HG02642 (cell line): ENCODE results near the gene GRIP1.

Experiments
- ATAC-seq: cut with Tn5 transposase; IDR thresholded peaks from one replicate; pipeline ENCODE4 v1.9.1; 2021; ENCODE audit warnings: mild to moderate bottlenecking; ENCODE audit not compliant: unreplicated experiment, poor library complexity

GRIP1 gene

GRCh38 chr12:66405395-66405794 lies 273.5 kb downstream of the GRIP1 start:
- no peak for ATAC-seq

GRCh38 chr12:66403746-66404145 lies 275.1 kb downstream of the GRIP1 start:
- ATAC-seq: peak; percentile 92

DNA sequence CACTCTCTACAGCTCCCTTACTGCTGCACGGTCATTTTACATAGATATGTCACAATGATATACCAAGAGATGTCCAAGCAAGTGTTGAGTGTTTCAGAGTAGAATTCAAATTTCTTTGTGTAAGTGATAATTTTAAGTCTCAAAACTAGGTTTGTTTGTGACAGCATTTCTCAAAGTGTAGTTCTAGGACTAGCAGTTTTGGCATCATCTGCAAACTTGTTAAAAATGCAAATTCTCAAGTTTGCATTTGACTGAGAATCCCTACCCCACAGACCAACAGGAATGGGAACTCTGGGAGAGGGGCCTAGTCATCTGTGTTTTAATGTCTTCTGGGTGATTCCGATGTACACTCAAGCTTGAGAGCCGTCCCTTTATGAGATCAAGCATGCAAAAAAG lies 279.0 kb downstream of the GRIP1 start:
- no peak for ATAC-seq

GRCh38 chr12:66398931-66399910 lies 279.7 kb downstream of the GRIP1 start:
- no peak for ATAC-seq

GRCh38 chr12:66397574-66398290 lies 281.1 kb downstream of the GRIP1 start:
- no peak for ATAC-seq

- ATAC-seq: no peak
These were observed 285.0 kb downstream of the GRIP1 start for GRCh38 chr12:66393890-66394289.

DNA sequence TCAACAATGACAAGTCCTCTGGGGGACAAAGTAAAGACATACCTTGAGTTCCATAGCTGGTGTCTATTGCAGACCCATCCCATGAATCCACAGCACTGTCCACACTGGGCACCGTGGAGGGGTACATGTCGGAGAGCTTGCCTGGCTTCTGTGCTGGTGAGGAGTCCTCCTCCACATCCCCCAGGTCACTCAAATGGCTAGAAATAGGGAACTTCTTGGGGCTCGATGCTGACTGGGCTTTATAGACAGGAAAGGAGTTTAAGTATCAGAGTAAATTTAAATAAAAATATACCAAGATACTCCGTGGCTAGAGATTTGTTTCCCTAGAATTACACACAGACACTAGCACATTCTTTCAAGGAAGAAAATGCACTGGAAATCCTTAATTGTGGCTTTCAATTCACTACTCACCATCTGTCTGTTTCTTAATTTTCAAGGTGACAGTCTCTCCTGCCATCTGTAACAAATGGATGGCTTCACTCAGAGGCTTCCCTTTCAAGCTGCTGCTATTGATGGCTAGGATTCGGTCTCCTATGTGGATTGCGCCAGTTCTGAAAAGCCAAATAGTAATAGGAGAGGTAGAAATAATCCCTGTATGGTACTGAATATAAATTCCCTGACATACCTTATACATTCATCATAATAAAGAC lies 286.5 kb downstream of the GRIP1 start:
- ATAC-seq: no peak

DNA sequence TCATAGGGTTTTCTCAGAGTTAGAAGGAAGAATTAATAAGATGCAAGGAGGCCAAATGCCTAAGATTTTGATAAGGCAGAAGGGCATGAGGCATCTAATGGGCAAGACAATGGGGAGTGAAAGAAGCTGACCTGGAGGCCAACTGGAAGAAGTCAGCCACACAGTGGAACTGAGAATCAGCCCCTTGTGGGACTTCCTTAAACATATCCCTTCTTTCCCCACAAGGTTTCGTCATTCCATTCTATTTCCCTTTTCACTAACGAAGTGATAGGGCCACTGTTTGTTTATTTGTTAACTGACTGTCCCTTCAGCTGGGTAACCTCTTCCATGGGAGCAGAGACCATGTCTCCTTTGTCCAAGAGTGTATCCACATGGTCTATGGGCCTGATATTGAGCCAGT lies 290.4 kb downstream of the GRIP1 start:
- no peak for ATAC-seq

DNA sequence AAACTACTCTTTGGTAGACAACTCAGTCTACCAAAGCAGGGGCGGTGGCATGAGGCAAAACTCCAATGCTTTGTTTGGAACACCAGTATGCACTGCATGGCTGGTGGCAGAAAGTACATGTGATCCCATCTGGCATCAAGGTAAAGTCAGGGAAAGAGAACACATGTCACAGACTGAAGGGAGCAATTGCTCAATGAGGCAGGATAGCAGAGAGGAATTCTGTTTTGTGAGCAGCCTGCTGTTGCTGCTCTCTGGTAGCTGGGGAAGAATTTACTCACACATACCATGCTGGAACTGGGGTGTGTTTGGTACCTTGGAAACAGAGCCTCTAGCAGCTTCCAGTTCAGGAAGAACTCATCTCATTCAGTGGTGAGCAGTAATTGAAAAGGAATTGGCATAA lies 291.8 kb downstream of the GRIP1 start:
- ATAC-seq: no peak

- ATAC-seq: no peak
These were observed 297.9 kb downstream of the GRIP1 start for GRCh38 chr12:66380769-66381535.

DNA sequence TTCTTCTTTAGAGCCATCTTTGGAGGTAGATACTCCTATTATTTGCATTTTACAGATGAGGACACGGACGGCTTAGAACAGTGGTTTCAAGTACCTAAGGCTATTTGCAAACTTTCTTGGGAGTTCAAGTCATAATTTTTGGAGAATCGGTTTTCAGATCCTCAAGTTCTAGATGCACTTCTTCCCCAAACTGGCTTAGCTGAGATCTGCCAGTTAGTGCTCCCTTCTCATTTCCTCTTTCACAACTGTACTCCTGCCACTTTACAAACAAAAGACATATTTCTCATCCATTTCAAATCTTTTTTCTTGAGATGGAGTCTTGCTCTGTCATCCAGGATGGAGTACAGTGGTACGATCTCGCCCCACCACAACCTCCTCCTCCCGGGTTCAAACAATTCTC lies 299.3 kb downstream of the GRIP1 start:
- no peak for ATAC-seq

DNA sequence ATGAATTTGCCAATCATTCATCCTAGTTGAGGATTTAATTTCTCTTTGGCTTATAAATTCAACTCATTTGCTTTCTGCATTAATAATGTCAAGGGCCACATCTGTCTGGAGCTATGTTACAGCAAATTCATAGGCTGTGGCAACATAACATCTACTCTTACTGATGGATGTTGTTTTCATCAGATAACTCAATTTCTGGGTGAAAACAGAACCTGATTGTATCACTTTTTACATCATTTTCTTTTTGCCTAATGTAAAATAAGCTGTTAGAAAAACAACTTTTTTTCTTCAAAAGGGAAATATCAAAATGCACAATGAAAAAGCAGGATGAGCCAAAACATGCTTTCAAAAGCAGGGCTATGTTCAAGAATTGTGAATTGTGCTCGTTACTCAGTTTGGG lies 303.3 kb downstream of the GRIP1 start:
- ATAC-seq: no peak

DNA sequence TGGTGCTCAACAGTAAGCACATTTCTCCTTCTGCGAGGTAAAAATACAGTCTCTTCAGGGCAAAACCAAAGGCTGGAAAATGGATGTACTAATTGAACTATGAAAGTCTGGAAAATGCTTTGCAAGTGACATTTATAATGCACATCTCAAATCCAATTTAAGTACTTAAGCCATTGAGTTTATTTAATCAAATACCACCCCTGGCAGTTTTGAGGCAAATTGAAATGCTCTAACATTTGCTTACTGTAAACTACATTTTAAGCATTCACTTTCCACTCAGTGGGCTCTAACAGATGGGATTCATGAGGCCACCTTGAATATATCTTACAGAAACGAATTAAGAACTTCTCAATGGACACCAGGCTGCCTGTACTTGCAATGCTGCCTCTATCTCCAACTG lies 306.9 kb downstream of the GRIP1 start:
- ATAC-seq: no peak

GRCh38 chr12:66367015-66367667 lies 311.7 kb downstream of the GRIP1 start:
- no peak for ATAC-seq

GRCh38 chr12:66365718-66366490 lies 313.0 kb downstream of the GRIP1 start:
- ATAC-seq: no peak

DNA sequence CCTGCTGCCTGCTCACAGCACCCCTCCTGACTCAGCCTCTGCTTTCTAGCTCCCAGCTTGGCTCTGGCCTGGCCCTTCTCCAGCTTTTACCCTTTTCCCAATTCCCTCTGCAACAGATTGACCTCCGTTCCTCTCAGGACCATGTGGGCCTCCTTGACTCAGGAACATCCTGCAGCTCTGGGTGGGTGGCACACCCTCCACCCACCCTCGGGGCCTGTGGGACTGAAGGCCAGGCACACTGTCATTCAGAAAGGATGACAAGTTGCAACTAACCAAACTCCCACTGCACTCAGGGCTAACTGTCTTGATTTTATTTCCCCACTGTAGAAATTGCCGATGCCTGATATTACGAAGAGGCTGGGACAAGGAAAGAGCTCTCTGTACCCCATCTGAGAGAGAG lies 317.2 kb downstream of the GRIP1 start:
- ATAC-seq: no peak

- ATAC-seq: no peak
These were observed 319.6 kb downstream of the GRIP1 start for GRCh38 chr12:66359300-66359699.

GRCh38 chr12:66354291-66354690 lies 324.6 kb downstream of the GRIP1 start:
- ATAC-seq: no peak

DNA sequence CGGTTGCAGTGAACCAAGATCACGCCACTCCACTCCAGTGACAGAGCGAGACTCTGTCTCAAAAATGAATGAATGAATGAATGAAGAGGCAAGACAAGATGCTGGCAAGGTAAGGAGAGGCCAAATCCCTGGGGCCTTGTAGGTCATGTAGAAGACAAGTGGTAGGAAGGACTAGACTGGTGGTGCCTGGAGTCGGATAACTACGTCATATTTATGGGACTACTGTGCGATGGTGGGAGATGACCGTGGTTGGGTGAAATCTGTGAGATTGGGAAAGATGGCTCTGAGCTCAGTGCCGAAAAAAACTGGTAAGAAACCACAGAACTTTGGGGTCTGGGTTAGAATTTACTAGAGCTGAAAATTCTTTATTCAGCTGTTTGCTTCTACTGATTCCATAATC lies 326.0 kb downstream of the GRIP1 start:
- no peak for ATAC-seq
